CD4-positive, alpha-beta T cell treated with Interferon alpha-2 for 1 hour (primary cell): ENCODE data around the gene PELI2.

Experiments used
- DNase-seq, 2 donors: peaks; one replicate each; pipeline ENCODE4 v3.0.0-alpha.2; 2020 to 2022

PELI2 gene

GRCh38 chr14:56211084-56211483 lies 92.9 kb downstream of the PELI2 start:
- DNase-seq = no peak

- no peak for DNase-seq
These were observed 93.6 kb downstream of the PELI2 start for GRCh38 chr14:56211844-56212243.

GRCh38 chr14:56212521-56212920 lies 94.3 kb downstream of the PELI2 start:
- no peak for DNase-seq

GRCh38 chr14:56213306-56213705 lies 95.1 kb downstream of the PELI2 start:
- DNase-seq = no peak

- DNase-seq = no peak
These were observed 97.0 kb downstream of the PELI2 start for GRCh38 chr14:56215180-56215579.

- DNase-seq = no peak
These were observed 98.6 kb downstream of the PELI2 start for GRCh38 chr14:56216626-56217379.

- DNase-seq = no peak
These were observed 99.3 kb downstream of the PELI2 start for GRCh38 chr14:56217380-56218045.

GRCh38 chr14:56219666-56220413 lies 101.6 kb downstream of the PELI2 start:
- no peak for DNase-seq

GRCh38 chr14:56221382-56222128 lies 103.3 kb downstream of the PELI2 start:
- no peak for DNase-seq

- no peak for DNase-seq
These were observed 106.0 kb downstream of the PELI2 start for GRCh38 chr14:56224229-56224628.

GRCh38 chr14:56224691-56225681 lies 106.8 kb downstream of the PELI2 start:
- no peak for DNase-seq

- no peak for DNase-seq
These were observed 117.2 kb downstream of the PELI2 start for GRCh38 chr14:56235388-56235787.

GRCh38 chr14:56237398-56237797 lies 119.2 kb downstream of the PELI2 start:
- no peak for DNase-seq

- no peak for DNase-seq
These were observed 123.2 kb downstream of the PELI2 start for GRCh38 chr14:56241461-56241860.

GRCh38 chr14:56243110-56243509 lies 124.9 kb downstream of the PELI2 start:
- DNase-seq = no peak

GRCh38 chr14:56244138-56244789 lies 126.1 kb downstream of the PELI2 start:
- DNase-seq = no peak

GRCh38 chr14:56247495-56248200 lies 129.4 kb downstream of the PELI2 start:
- no peak for DNase-seq

GRCh38 chr14:56248442-56248841 lies 130.2 kb downstream of the PELI2 start:
- no peak for DNase-seq

GRCh38 chr14:56261046-56261445 lies 142.8 kb downstream of the PELI2 start:
- no peak for DNase-seq

GRCh38 chr14:56262530-56262929 lies 144.3 kb downstream of the PELI2 start:
- DNase-seq = no peak

GRCh38 chr14:56268039-56268438 lies 149.8 kb downstream of the PELI2 start:
- no peak for DNase-seq
